H1 (cell line): ENCODE results near the gene KRT84. TPM values are rescaled to one million over a fixed set of nuclear protein-coding genes. Genes with fewer than 3 reads are reported as not detected.

Source experiments
- EGR1 ChIP-seq: IDR thresholded peaks from 2 replicates; pipeline ENCODE4 v1.6.1; 2011; ENCODE audit warnings: low read depth, low read length, borderline replicate concordance
- MAX ChIP-seq: IDR thresholded peaks from 2 replicates; pipeline ENCODE4 v1.6.1; 2012; ENCODE audit warnings: inconsistent platforms
- NANOG ChIP-seq: IDR thresholded peaks from 2 replicates; pipeline ENCODE4 v1.6.1; 2011; ENCODE audit warnings: low read length, low read depth, mild to moderate bottlenecking, inconsistent platforms; ENCODE audit not compliant: insufficient read depth, poor library complexity, severe bottlenecking
- RAD21 ChIP-seq, 2 experiments: IDR thresholded peaks in 1 of 2; conservative IDR thresholded peaks in 1 of 2; 2 replicates each; pipeline ENCODE4 v1.6.1; 2011; ENCODE audit warnings: low read depth in 2 of 2, low read length in 2 of 2, improper control_type of control experiment in 1 of 2, inconsistent platforms in 1 of 2, mild to moderate bottlenecking in 1 of 2, moderate library complexity in 1 of 2
- SP1 ChIP-seq: IDR thresholded peaks from 2 replicates; pipeline ENCODE4 v1.6.1; 2011; ENCODE audit warnings: low read depth, low read length
- TCF12 ChIP-seq: IDR thresholded peaks from 2 replicates; pipeline ENCODE4 v1.6.1; 2011; ENCODE audit warnings: low read depth, mild to moderate bottlenecking, low read length
- polyA plus RNA-seq, 7 experiments: library from polyadenylated mRNA; depleted of rRNA in 3 of 7; stranded (reverse) in 5 of 7; unstranded in 2 of 7; fragments of >200 nt in 5 of 7; fragments of 200-250 nt in 2 of 7; gene quantifications; 1 replicate in 5 of 7; 2 replicates in 1 of 7; 4 replicates in 1 of 7; pipeline versions ENCODE4 v1.2.1 to v1.2.3, GENCODE V29; 2011 to 2013; ENCODE audit warnings: missing spikeins in 2 of 7, mixed read lengths in 2 of 7
- total RNA-seq: library from RNA; stranded (reverse); fragmentation: NEBNext Ultra II Directional; extraction: Animal tissue kit (Norgen Biotek cat#: 25700); gene quantifications from 2 replicates; pipeline ENCODE4 v1.2.1, GENCODE V29; 2021
- TF ChIP-seq, protein P1 (sequence below), 3 experiments: IDR thresholded peaks; 1 replicate in 2 of 3; 2 replicates in 1 of 3; pipeline versions ENCODE4 v1.5.1 to v1.6.1; 2011; ENCODE audit warnings: low read length in 3 of 3, mild to moderate bottlenecking in 3 of 3, inconsistent platforms in 2 of 3, low read depth in 1 of 3, moderate library complexity in 1 of 3; ENCODE audit not compliant: insufficient read depth in 1 of 3; ENCODE audit errors: control extremely low read depth in 1 of 3

KRT84 gene
- total and polyA plus RNA-seq, 2 of the 8 experiments (the other 6 are each of a cell fraction or from before 2014, with no cell fraction given): not detected

- TF ChIP-seq, protein P1, sequence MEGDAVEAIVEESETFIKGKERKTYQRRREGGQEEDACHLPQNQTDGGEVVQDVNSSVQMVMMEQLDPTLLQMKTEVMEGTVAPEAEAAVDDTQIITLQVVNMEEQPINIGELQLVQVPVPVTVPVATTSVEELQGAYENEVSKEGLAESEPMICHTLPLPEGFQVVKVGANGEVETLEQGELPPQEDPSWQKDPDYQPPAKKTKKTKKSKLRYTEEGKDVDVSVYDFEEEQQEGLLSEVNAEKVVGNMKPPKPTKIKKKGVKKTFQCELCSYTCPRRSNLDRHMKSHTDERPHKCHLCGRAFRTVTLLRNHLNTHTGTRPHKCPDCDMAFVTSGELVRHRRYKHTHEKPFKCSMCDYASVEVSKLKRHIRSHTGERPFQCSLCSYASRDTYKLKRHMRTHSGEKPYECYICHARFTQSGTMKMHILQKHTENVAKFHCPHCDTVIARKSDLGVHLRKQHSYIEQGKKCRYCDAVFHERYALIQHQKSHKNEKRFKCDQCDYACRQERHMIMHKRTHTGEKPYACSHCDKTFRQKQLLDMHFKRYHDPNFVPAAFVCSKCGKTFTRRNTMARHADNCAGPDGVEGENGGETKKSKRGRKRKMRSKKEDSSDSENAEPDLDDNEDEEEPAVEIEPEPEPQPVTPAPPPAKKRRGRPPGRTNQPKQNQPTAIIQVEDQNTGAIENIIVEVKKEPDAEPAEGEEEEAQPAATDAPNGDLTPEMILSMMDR (IDR thresholded peaks at IDR 0.05; ENCODE audit: control extremely low read depth in 1 of 3, insufficient read depth in 1 of 3, low read depth in 1 of 3, low read length in 3 of 3): no peak
- TF ChIP-seq NANOG (no peak), EGR1 (no peak), TCF12 (no peak), MAX (no peak), SP1 (no peak), RAD21 (IDR thresholded peaks at IDR 0.05 in 1 of 2, conservative IDR thresholded peaks at IDR 0.05 in 1 of 2; ENCODE audit: low read depth in 2 of 2, low read length in 2 of 2) (no peak)
- TF ChIP-seq, all 59 proteins: peak for 0
These were observed 38.4 kb downstream of the KRT84 start (continued) for GRCh38 chr12:52347016-52347415.
